Ascending aorta (tissue), 2 donors: ENCODE results near the gene F5. TPM values are rescaled to one million over a fixed set of nuclear protein-coding genes. Genes with fewer than 3 reads are reported as not detected.

Experiments used
- DNase-seq, 2 donors: peaks; one replicate each; pipeline ENCODE4 v3.0.0-alpha.2; 2019; ENCODE audit warnings: low spot score in 2 of 2
- H3K27ac ChIP-seq, 2 donors: fragments of 200-600 bp; sonication (generic); one replicate each; pipeline ENCODE4 v1.5.1; 2016 to 2017; ENCODE audit warnings: mild to moderate bottlenecking in 1 of 2
- H3K27me3 ChIP-seq: fragments of 200-600 bp; sonication (generic); one replicate; pipeline ENCODE4 v1.5.1; 2017
- H3K36me3 ChIP-seq, 2 donors: fragments of 200-600 bp; sonication (generic); one replicate each; pipeline ENCODE4 v1.5.1; 2016
- H3K4me1 ChIP-seq, 2 donors: fragments of 200-600 bp; sonication (generic); one replicate each; pipeline ENCODE4 v1.5.1; 2016 to 2017; ENCODE audit warnings: mild to moderate bottlenecking in 1 of 2
- H3K4me3 ChIP-seq, 2 donors: fragments of 200-600 bp; sonication (generic); one replicate each; pipeline ENCODE4 v1.5.1; 2016 to 2017; ENCODE audit warnings: mild to moderate bottlenecking in 1 of 2
- H3K9me3 ChIP-seq, 2 donors: fragments of 200-600 bp; sonication (generic); one replicate each; pipeline ENCODE4 v1.5.1; 2016
- CTCF ChIP-seq, 3 experiments: fragments of 200-600 bp in 2 of 3; fragments of 450-650 bp in 1 of 3; sonication (generic) in 2 of 3; IDR thresholded peaks; one replicate each; pipeline ENCODE4 v1.5.1; 2016 to 2019; ENCODE audit warnings: antibody characterized with exemption in 3 of 3, mild to moderate bottlenecking in 1 of 3, moderate library complexity in 1 of 3
- intact Hi-C: fragments of 100-400 bp; cut with DNase I; formaldehyde crosslinking; loops from one replicate; pipeline ENCODE4 v1.15.1; 2023
- total RNA-seq: library from RNA; depleted of rRNA; stranded (reverse); fragments of >200 nt; gene quantifications from one replicate; pipeline ENCODE4 v1.1.0, GENCODE V29; 2016

The F5 gene
- total RNA-seq, 1 donor from 2014 or later, result not detected

- Histone ChIP-seq H3K27ac (no peak overlapping the region), H3K4me1 (no peaks in the 10 kb centered on the region), H3K27me3 (no peaks in the 10 kb centered on the region), H3K4me3 (no peak overlapping the region), H3K9me3 (no peaks in the 10 kb centered on the region), H3K36me3 (no peaks in the 10 kb centered on the region)
- intact Hi-C loops, result no loop called here
- no peak for DNase-seq
- TF ChIP-seq CTCF (IDR thresholded peaks at IDR 0.05), result no peak
Observed at GRCh38 chr1:169494343-169494742, 91.9 kb downstream of the F5 start.

- H3K9me3 ChIP-seq, result no peaks in the 10 kb centered on the region
- no peak for TF ChIP-seq CTCF (IDR thresholded peaks at IDR 0.05)
- H3K27me3 ChIP-seq, result no peaks in the 10 kb centered on the region
- no peak for DNase-seq
- no peaks in the 10 kb centered on the region for H3K4me1 ChIP-seq
- H3K4me3 ChIP-seq, result no peak overlapping the region
- intact Hi-C loops, result no loop called here
- H3K27ac ChIP-seq, result no peak overlapping the region
- H3K36me3 ChIP-seq, result no peaks in the 10 kb centered on the region
Observed at GRCh38 chr1:169493251-169493650, 93.0 kb downstream of the F5 start.

- intact Hi-C loops, result no loop called here
- TF ChIP-seq CTCF (IDR thresholded peaks at IDR 0.05), result no peak
Observed at GRCh38 chr1:169491845-169492281, 94.4 kb downstream of the F5 start.

GRCh38 chr1:169488157-169488556 is 98.1 kb downstream of the F5 start:
- no peak for DNase-seq
- H3K36me3 ChIP-seq, result no peaks in the 10 kb centered on the region
- H3K9me3 ChIP-seq, result no peaks in the 10 kb centered on the region
- no peak overlapping the region for H3K4me3 ChIP-seq
- peaks cover 0 to 23% of the 10 kb centered on the region in 2 donors for H3K4me1 ChIP-seq
- no peaks in the 10 kb centered on the region for H3K27me3 ChIP-seq
- intact Hi-C loops, result loop anchor here (5.0 to 10.0 kb wide), 6 partner anchors 381 to 1933 kb away; partner anchors contain the start of genes ATP1B1, CREG1, DCAF6 and MPC2
- H3K27ac ChIP-seq, result no peak overlapping the region
- no peak for TF ChIP-seq CTCF (IDR thresholded peaks at IDR 0.05)

More at GRCh38 chr1:169491845-169492281, 94.4 kb downstream of the F5 start:
- Histone ChIP-seq H3K9me3 (no peaks in the 10 kb centered on the region), H3K36me3 (no peaks in the 10 kb centered on the region), H3K27me3 (no peaks in the 10 kb centered on the region), H3K4me3 (no peak overlapping the region), H3K4me1 (peaks cover 0 to 9% of the 10 kb centered on the region in 2 donors), H3K27ac (no peak overlapping the region)
- no peak for DNase-seq

GRCh38 chr1:169487561-169487960 is 98.7 kb downstream of the F5 start:
- no peak for TF ChIP-seq CTCF (IDR thresholded peaks at IDR 0.05)
- Histone ChIP-seq H3K36me3 (no peaks in the 10 kb centered on the region), H3K27ac (peak overlapping the region; percentile 99 to 100), H3K4me1 (peaks cover 0 to 27% of the 10 kb centered on the region in 2 donors), H3K4me3 (no peak overlapping the region), H3K27me3 (no peaks in the 10 kb centered on the region), H3K9me3 (no peaks in the 10 kb centered on the region)
- no peak for DNase-seq
- intact Hi-C loops, result loop anchor here (2.0 to 10.0 kb wide), 8 partner anchors 59 to 1933 kb away; partner anchors contain the start of genes ATP1B1, CREG1, DCAF6 and MPC2

GRCh38 chr1:169487133-169487532 is 99.1 kb downstream of the F5 start:
- no peaks in the 10 kb centered on the region for H3K27me3 ChIP-seq
- H3K4me3 ChIP-seq, result peak overlapping the region; percentile 80 to 98
- no peak for DNase-seq
- no peak for TF ChIP-seq CTCF (IDR thresholded peaks at IDR 0.05)
- peak overlapping the region; percentile 99 to 100 for H3K27ac ChIP-seq
- no peaks in the 10 kb centered on the region for H3K9me3 ChIP-seq
- H3K36me3 ChIP-seq, result no peaks in the 10 kb centered on the region
- intact Hi-C loops, result loop anchor here (2.0 to 10.0 kb wide), 8 partner anchors 60 to 1932 kb away; partner anchors contain the start of genes ATP1B1, CREG1, DCAF6 and MPC2
- H3K4me1 ChIP-seq, result peaks cover 0 to 27% of the 10 kb centered on the region in 2 donors
